HUES6 (cell line): Measurements from ENCODE around the gene ATG7.

Source experiments
- H3K27ac ChIP-seq: 2 replicates; pipeline ENCODE4 v1.7.0; 2013; ENCODE audit warnings: low read depth, mild to moderate bottlenecking, low read length, inconsistent platforms
- H3K27me3 ChIP-seq: 2 replicates; pipeline ENCODE4 v1.6.1; 2013; ENCODE audit warnings: low read length; ENCODE audit not compliant: control insufficient read depth, insufficient read depth
- H3K36me3 ChIP-seq: 2 replicates; pipeline ENCODE4 v1.6.1; 2013; ENCODE audit warnings: low read length; ENCODE audit not compliant: control insufficient read depth, insufficient read depth
- H3K4me1 ChIP-seq: 2 replicates; pipeline ENCODE4 v1.6.1; 2013; ENCODE audit warnings: low read length; ENCODE audit not compliant: control insufficient read depth, insufficient read depth
- H3K4me3 ChIP-seq: 2 replicates; pipeline ENCODE4 v1.5.1; 2013; ENCODE audit warnings: low read depth, low read length
- H3K9ac ChIP-seq: one replicate; pipeline ENCODE4 v1.6.1; 2013; ENCODE audit warnings: mild to moderate bottlenecking, low read length
- H3K9me3 ChIP-seq: 2 replicates; pipeline ENCODE4 v1.6.1; 2013; ENCODE audit warnings: low read depth, low read length; ENCODE audit not compliant: control insufficient read depth, insufficient read depth

Gene ATG7

GRCh38 chr3:11546657-11547302, 274.6 kb downstream of the ATG7 start:
- no peak overlapping the region for H3K9ac ChIP-seq
- H3K27me3 ChIP-seq: no peaks in the 10 kb centered on the region
- peaks cover 2% of the 10 kb centered on the region; the same call in 1 of the 2 replicates for H3K4me1 ChIP-seq
- H3K36me3 ChIP-seq: no peaks in the 10 kb centered on the region
- H3K27ac ChIP-seq: no peak overlapping the region
- no peaks in the 10 kb centered on the region for H3K9me3 ChIP-seq
- no peak overlapping the region for H3K4me3 ChIP-seq

- Histone ChIP-seq H3K27ac (no peak overlapping the region), H3K9ac (no peak overlapping the region), H3K4me3 (no peak overlapping the region), H3K9me3 (no peaks in the 10 kb centered on the region), H3K4me1 (peaks cover 2% of the 10 kb centered on the region; the same call in 1 of the 2 replicates), H3K27me3 (no peaks in the 10 kb centered on the region), H3K36me3 (no peaks in the 10 kb centered on the region)
Observed at GRCh38 chr3:11547498-11547897, 275.3 kb downstream of the ATG7 start.

GRCh38 chr3:11548721-11549131, 276.5 kb downstream of the ATG7 start:
- H3K4me1 ChIP-seq: peaks cover 2% of the 10 kb centered on the region; the same call in 1 of the 2 replicates
- no peak overlapping the region for H3K27ac ChIP-seq
- no peak overlapping the region for H3K4me3 ChIP-seq

GRCh38 chr3:11549580-11550140, 277.5 kb downstream of the ATG7 start:
- Histone ChIP-seq H3K9me3 (no peaks in the 10 kb centered on the region), H3K27ac (no peak overlapping the region)

More at GRCh38 chr3:11548721-11549131, 276.5 kb downstream of the ATG7 start:
- Histone ChIP-seq H3K36me3 (no peaks in the 10 kb centered on the region), H3K9ac (no peak overlapping the region), H3K27me3 (no peaks in the 10 kb centered on the region), H3K9me3 (no peaks in the 10 kb centered on the region)

GRCh38 chr3:11551036-11551435, 278.8 kb downstream of the ATG7 start:
- no peaks in the 10 kb centered on the region for H3K4me1 ChIP-seq
- H3K27me3 ChIP-seq: no peaks in the 10 kb centered on the region
- H3K9ac ChIP-seq: no peak overlapping the region
- no peaks in the 10 kb centered on the region for H3K9me3 ChIP-seq
- peaks cover 17% of the 10 kb centered on the region for H3K36me3 ChIP-seq
- no peak overlapping the region for H3K27ac ChIP-seq
- no peak overlapping the region for H3K4me3 ChIP-seq

More at GRCh38 chr3:11549580-11550140, 277.5 kb downstream of the ATG7 start:
- Histone ChIP-seq H3K36me3 (peaks cover 5% of the 10 kb centered on the region; the same call in 1 of the 2 replicates), H3K27me3 (no peaks in the 10 kb centered on the region), H3K4me1 (peaks cover 1% of the 10 kb centered on the region; the same call in 1 of the 2 replicates), H3K9ac (no peak overlapping the region), H3K4me3 (no peak overlapping the region)

GRCh38 chr3:11552289-11553264, 280.4 kb downstream of the ATG7 start:
- Histone ChIP-seq H3K27ac (no peak overlapping the region), H3K4me3 (no peak overlapping the region), H3K36me3 (peaks cover 23% of the 10 kb centered on the region), H3K4me1 (no peaks in the 10 kb centered on the region), H3K27me3 (no peaks in the 10 kb centered on the region), H3K9me3 (no peaks in the 10 kb centered on the region), H3K9ac (no peak overlapping the region)

- Histone ChIP-seq H3K4me1 (no peaks in the 10 kb centered on the region), H3K9ac (no peak overlapping the region), H3K36me3 (peaks cover 30% of the 10 kb centered on the region), H3K9me3 (no peaks in the 10 kb centered on the region), H3K27me3 (no peaks in the 10 kb centered on the region), H3K4me3 (no peak overlapping the region), H3K27ac (no peak overlapping the region)
Observed at GRCh38 chr3:11553436-11554235, 281.4 kb downstream of the ATG7 start.

GRCh38 chr3:11554236-11554610, 282.0 kb downstream of the ATG7 start:
- Histone ChIP-seq H3K27ac (no peak overlapping the region), H3K36me3 (peaks cover 36% of the 10 kb centered on the region), H3K4me1 (no peaks in the 10 kb centered on the region), H3K9ac (no peak overlapping the region), H3K27me3 (no peaks in the 10 kb centered on the region), H3K4me3 (no peak overlapping the region), H3K9me3 (no peaks in the 10 kb centered on the region)

GRCh38 chr3:11554666-11555065, 282.5 kb downstream of the ATG7 start:
- Histone ChIP-seq H3K4me1 (no peaks in the 10 kb centered on the region), H3K36me3 (peaks cover 40% of the 10 kb centered on the region), H3K9ac (no peak overlapping the region), H3K27ac (no peak overlapping the region), H3K4me3 (no peak overlapping the region), H3K9me3 (no peaks in the 10 kb centered on the region), H3K27me3 (no peaks in the 10 kb centered on the region)

- H3K27me3 ChIP-seq: no peaks in the 10 kb centered on the region
- H3K4me3 ChIP-seq: no peak overlapping the region
- H3K9ac ChIP-seq: no peak overlapping the region
- peaks cover 45% of the 10 kb centered on the region for H3K36me3 ChIP-seq
- H3K4me1 ChIP-seq: no peaks in the 10 kb centered on the region
- no peaks in the 10 kb centered on the region for H3K9me3 ChIP-seq
- H3K27ac ChIP-seq: no peak overlapping the region
Observed at GRCh38 chr3:11555211-11555782, 283.1 kb downstream of the ATG7 start.
